NK-92 treated with Interleukin-12 subunit alpha and Interleukin-12 subunit beta, amount 100 ng/mL, for 24 hours (cell line): ENCODE data around the gene RAD50.
"Not testable (repeated sequence)": the region's sequence is repeated elsewhere in the genome, so short reads cannot be mapped to it uniquely, and the experiment has no call there.

Experiments used
- DNase-seq: peaks from one replicate; lab custom pipeline; 2025; lab: John Stamatoyannopoulos, UW

The RAD50 gene

DNA sequence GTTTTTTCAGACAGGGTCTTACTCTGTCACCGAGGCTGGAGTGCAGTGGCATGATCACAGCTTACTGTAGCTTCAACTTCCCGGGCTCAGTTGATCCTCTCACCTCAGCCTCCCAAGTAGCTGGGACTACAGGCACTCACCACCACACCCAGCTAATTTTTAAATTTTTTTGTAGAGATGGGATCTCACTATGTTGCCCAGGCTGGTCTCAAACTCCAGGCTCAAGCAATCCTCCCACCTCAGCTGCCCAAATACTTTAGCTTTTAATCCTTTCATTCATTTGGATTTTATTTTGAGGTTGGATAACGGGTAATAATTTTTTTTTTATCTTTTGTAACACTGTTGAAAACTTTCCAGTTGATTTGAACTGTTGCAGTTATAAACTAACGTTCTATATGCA lies 76.8 kb downstream of the RAD50 start:
- not testable (repeated sequence) for DNase-seq

DNA sequence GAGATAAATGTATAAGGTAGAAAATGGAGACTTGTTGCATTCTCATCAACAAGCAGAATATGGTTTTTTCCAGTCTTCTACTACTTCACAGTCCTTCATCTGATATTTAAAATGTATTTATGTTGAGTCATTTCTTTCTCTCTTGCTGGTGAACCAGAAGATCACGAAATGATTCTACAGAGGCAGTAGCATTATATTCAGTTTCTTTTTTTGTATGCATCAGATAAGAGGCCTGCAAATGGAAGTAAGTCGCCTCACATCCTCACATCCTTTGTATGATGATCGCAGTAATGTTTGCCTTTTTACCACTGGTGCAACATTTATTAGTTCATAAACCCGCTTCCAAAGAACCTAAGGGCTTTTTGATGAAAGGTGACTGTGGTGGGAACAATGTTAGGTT lies 79.1 kb downstream of the RAD50 start:
- DNase-seq = no peak

DNA sequence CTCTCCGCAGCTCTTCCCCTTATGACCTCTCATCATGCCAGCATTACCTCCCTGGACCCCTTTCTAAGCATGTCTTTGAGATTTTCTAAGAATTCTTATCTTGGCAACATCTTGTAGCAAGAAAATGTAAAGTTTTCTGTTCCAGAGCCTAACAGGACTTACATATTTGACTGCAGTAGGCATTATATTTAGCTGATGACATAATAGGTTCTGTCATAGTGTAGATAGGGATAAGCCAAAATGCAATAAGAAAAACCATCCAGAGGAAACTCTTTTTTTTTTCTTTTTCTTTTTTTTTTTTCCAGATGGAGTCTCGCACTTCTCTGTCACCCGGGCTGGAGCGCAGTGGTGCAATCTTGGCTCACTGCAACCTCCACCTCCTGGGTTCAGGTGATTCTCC lies 80.5 kb downstream of the RAD50 start:
- DNase-seq = no peak

DNA sequence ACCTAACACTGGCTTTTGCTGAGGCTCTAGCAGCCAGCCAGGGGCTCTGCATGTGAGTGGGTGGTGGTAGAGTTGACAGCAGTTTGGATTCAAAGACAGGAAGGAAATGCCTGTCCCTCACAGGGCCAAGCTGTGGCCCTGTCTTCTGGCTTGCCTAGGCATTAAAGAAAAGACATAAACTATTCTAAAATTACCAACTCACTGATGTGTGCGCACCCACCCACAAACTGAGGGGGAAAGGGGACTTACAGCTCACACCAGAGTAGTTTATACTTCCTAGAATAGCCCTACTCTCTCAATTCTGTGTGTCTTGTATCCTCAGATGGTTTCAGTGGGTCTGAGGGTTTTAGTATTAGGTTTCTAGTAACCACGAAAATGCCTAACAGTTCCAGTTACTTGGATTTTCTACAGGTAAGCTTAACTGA lies 82.9 kb downstream of the RAD50 start:
- DNase-seq = no peak

- DNase-seq = no peak
Observed at GRCh38 chr5:132640613-132641012, 83.8 kb downstream of the RAD50 start.

- no peak for DNase-seq
Observed at GRCh38 chr5:132641241-132641723, 84.5 kb downstream of the RAD50 start.

GRCh38 chr5:132641841-132642240 lies 85.1 kb downstream of the RAD50 start:
- no peak for DNase-seq

GRCh38 chr5:132644177-132644576 lies 87.4 kb downstream of the RAD50 start:
- DNase-seq = no peak

GRCh38 chr5:132646583-132647266 lies 89.9 kb downstream of the RAD50 start:
- DNase-seq = no peak

- no peak for DNase-seq
Observed at GRCh38 chr5:132647473-132647872, 90.7 kb downstream of the RAD50 start.

DNA sequence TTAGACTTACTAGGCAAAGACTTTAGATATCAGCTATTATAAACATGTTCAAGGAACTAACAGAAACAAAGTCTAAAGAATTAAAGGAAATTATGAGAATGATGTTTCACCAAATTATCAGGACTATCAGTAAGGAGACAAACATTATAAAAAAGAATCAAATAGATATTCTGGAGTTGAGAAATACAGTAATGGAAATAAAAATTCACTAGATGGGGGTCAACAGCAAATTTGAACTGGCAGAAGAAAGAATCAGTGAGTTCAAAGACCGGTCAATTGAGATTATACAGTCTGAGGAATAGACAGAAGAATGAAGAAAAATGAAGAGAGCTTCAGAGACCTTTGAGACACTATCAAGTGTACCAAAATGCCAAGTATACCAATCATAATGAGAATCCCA lies 91.6 kb downstream of the RAD50 start:
- no peak for DNase-seq

- DNase-seq = no peak
Observed at GRCh38 chr5:132651838-132652469, 95.2 kb downstream of the RAD50 start.

DNA sequence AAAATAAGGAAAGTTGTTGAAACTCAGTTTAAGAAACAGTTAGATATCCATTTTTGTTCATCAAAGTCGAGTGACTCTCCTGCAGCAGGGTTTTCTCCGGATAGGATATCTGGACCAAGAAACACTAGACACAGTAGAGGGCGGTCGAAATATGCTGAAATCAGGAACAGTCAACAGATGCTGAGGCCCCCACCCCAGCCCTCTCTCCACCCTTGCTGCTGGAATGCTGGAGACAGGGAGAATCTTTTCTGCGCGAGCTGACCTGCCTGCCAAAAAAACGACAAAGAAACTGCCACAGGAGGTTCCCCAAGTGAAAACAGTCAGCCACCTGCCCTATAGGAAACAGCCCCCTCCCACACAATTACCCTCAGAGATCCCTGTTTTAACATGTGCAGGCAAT lies 96.9 kb downstream of the RAD50 start:
- DNase-seq = no peak

GRCh38 chr5:132655821-132656773 lies 99.3 kb downstream of the RAD50 start:
- DNase-seq = no peak

DNA sequence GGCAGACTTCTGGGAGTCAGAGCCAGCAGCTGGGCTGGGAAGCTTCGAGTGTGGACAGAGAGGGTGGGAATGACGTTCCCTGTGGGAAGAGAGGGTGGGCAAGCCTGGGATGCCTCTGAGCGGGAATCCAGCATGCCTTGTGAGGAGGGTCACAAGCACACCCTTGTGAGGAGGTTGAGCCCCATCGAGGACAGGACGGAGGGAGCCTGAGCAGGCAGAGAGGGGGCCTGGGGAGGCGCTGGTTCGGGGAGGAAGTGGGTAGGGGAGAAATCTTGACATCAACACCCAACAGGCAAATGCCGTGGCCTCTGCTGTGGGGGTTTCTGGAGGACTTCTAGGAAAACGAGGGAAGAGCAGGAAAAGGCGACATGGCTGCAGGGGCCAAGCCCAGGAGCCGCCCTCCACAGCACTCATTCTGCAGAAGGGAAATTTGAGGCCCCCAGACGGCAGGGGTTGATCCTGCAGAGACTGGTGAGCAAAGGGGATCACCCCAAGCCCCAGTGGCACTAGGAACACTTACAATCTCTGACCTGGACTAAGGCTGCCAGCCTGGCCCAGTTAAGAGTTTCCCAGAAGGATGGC lies 100.1 kb downstream of the RAD50 start:
- no peak for DNase-seq

DNA sequence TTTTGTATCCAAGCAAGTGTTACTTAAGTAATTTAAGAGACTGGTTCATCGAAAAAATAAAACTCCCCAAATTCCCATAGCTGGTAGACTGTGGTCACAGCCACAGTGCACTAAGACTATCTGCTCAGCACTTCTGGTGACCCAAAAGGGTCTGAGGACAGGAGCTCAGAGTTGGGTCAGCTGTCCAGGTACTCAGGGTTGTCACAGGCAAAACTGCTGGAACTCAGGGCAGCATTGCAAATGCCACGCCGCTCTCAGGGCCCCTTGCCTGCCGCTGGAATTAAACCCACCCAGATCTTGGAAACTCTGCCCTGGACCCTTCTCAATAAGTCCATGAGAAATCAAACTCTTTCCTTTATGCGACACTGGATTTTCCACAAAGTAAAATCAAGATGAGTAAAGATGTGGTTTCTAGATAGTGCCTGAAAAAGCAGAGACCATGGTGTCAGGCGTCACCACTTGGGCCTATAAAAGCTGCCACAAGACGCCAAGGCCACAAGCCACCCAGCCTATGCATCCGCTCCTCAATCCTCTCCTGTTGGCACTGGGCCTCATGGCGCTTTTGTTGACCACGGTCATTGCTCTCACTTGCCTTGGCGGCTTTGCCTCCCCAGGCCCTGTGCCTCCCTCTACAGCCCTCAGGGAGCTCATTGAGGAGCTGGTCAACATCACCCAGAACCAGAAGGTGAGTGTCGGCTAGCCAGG lies 101.1 kb downstream of the RAD50 start, which contains the start of gene IL13:
Gene IL13 (plus strand): TSS at position 498 of the 705 bp plus-strand sequence. CDS start 14 bp downstream, at position 512.
- no peak for DNase-seq

DNA sequence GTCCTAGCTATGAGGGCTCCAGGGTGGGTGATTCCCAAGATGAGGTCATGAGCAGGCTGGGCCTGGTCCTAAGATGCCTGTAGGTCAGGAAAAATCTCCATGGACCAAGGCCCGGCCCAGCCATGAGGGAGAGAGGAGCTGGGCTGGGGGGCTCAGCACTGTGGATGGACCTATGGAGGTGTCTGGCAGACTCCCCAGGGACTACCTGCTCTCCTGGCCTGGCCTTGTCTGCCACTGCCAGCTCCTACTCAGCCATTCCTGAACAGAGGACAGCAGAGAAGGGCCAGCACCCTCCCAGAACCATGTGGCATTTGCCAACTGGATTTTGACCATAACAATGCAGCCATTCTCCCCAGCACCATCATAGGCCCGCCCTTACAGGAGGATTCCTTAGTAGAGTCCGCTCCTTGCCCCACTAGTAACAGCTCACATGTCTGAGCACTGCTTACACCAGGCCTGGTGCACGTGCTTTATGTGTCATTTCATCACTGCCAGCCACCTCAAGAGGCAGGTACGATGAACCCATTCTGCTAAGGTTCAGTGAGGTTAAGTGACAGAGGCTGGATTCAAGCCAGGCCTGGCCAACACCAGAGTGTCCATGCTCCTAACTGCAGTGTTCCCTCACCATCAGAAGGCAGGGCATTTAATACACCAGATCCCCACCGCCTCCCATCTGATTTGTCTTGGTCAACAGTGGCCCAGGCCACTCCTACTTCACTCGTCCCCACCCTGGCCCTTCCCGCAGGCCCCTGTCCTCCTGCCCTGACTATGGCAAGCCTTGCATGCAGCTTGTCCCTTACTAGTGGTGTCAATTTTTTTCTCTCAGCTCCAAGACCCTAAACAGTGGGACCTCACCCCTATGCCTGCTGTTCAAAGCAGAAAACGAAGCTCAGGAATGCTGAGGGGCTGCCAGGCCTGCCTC lies 101.9 kb downstream of the RAD50 start:
- DNase-seq = no peak

- no peak for DNase-seq
Observed at GRCh38 chr5:132659598-132660493, 103.1 kb downstream of the RAD50 start.
